Measurements from ENCODE around the gene RAF1.
"Not testable (repeated sequence)": the region's sequence is repeated elsewhere in the genome, so short reads cannot be mapped to it uniquely, and the experiment has no call there.

RAF1 gene

GRCh38 chr3:12558706-12559105 is 105.2 kb downstream of the RAF1 start:
- ATAC-seq (replicated peaks; ENCODE audit: extremely low read depth, poor library complexity, severe bottlenecking), result no peak
- H3K4me1 Mint-ChIP-seq, result peaks cover 62% of the 10 kb centered on the region
- peak overlapping the region; percentile 92 for H3K4me3 Mint-ChIP-seq
- no peak overlapping the region for H3K27ac Mint-ChIP-seq (ENCODE audit: low read depth)
- peaks cover 24% of the 10 kb centered on the region for H3K27me3 Mint-ChIP-seq
- peaks cover 10% of the 10 kb centered on the region for H3K36me3 Mint-ChIP-seq (ENCODE audit: insufficient read depth)
- no peak for DNase-seq (ENCODE audit: low spot score in 2 of 2)
- no peaks in the 10 kb centered on the region for H3K9me3 Mint-ChIP-seq

- Mint-ChIP-seq H3K27ac (ENCODE audit: low read depth) (peak overlapping the region; percentile 90), H3K4me1 (peaks cover 63% of the 10 kb centered on the region), H3K27me3 (peaks cover 35% of the 10 kb centered on the region), H3K36me3 (ENCODE audit: insufficient read depth) (peaks cover 10% of the 10 kb centered on the region), H3K4me3 (peak overlapping the region; percentile 92), H3K9me3 (no peaks in the 10 kb centered on the region)
- no peak for ATAC-seq (replicated peaks; ENCODE audit: extremely low read depth, poor library complexity, severe bottlenecking)
- no peak for DNase-seq (ENCODE audit: low spot score in 2 of 2)
These were observed 106.3 kb downstream of the RAF1 start for GRCh38 chr3:12557473-12558100.

- H3K27me3 Mint-ChIP-seq, result peaks cover 35% of the 10 kb centered on the region
- H3K9me3 Mint-ChIP-seq, result no peaks in the 10 kb centered on the region
- H3K4me3 Mint-ChIP-seq, result peak within 1 kb of the TSS; percentile 92
- peak; percentile 72 to 75 for DNase-seq (ENCODE audit: low spot score in 2 of 2)
- peak; percentile 94 for ATAC-seq (replicated peaks; ENCODE audit: extremely low read depth, poor library complexity, severe bottlenecking)
- H3K36me3 Mint-ChIP-seq (ENCODE audit: insufficient read depth), result peaks cover 10% of the 10 kb centered on the region
- H3K27ac Mint-ChIP-seq (ENCODE audit: low read depth), result peak within 1 kb of the TSS; percentile 90
- peaks cover 61% of the 10 kb centered on the region for H3K4me1 Mint-ChIP-seq
These were observed 107.0 kb downstream of the RAF1 start, which contains the start of gene MKRN2 for GRCh38 chr3:12556690-12557472. MKRN2 (plus strand) TSS chr3:12557087; CDS start chr3:12557151, 64 bp downstream.

- peaks cover 10% of the 10 kb centered on the region for H3K36me3 Mint-ChIP-seq (ENCODE audit: insufficient read depth)
- H3K27me3 Mint-ChIP-seq, result peaks cover 35% of the 10 kb centered on the region
- peak overlapping the region; percentile 90 for H3K27ac Mint-ChIP-seq (ENCODE audit: low read depth)
- peak; percentile 16 for ATAC-seq (replicated peaks; ENCODE audit: extremely low read depth, poor library complexity, severe bottlenecking)
- peaks cover 60% of the 10 kb centered on the region for H3K4me1 Mint-ChIP-seq
- H3K9me3 Mint-ChIP-seq, result no peaks in the 10 kb centered on the region
- DNase-seq (ENCODE audit: low spot score in 2 of 2), result no peak
- H3K4me3 Mint-ChIP-seq, result peak overlapping the region; percentile 92
These were observed 107.6 kb downstream of the RAF1 start for GRCh38 chr3:12556314-12556689.

- Mint-ChIP-seq H3K36me3 (ENCODE audit: insufficient read depth) (peaks cover 10% of the 10 kb centered on the region), H3K27ac (ENCODE audit: low read depth) (peak overlapping the region; percentile 26), H3K4me3 (peak overlapping the region; percentile 65), H3K4me1 (peaks cover 37% of the 10 kb centered on the region), H3K9me3 (no peaks in the 10 kb centered on the region), H3K27me3 (peaks cover 48% of the 10 kb centered on the region)
- no peak for ATAC-seq (replicated peaks; ENCODE audit: extremely low read depth, poor library complexity, severe bottlenecking)
- no peak for DNase-seq (ENCODE audit: low spot score in 2 of 2)
These were observed 110.0 kb downstream of the RAF1 start for GRCh38 chr3:12553921-12554391.

GRCh38 chr3:12549971-12550760 is 113.8 kb downstream of the RAF1 start:
- no peaks in the 10 kb centered on the region for H3K36me3 Mint-ChIP-seq (ENCODE audit: insufficient read depth)
- peaks cover 9% of the 10 kb centered on the region for H3K4me1 Mint-ChIP-seq
- H3K27ac Mint-ChIP-seq (ENCODE audit: low read depth), result no peak overlapping the region
- H3K27me3 Mint-ChIP-seq, result peaks cover 39% of the 10 kb centered on the region
- DNase-seq (ENCODE audit: low spot score in 2 of 2) (no peak), ATAC-seq (replicated peaks; ENCODE audit: extremely low read depth, poor library complexity, severe bottlenecking) (no peak)
- no peak overlapping the region for H3K4me3 Mint-ChIP-seq
- H3K9me3 Mint-ChIP-seq, result no peaks in the 10 kb centered on the region

GRCh38 chr3:12545473-12545791 is 118.5 kb downstream of the RAF1 start, which contains the start of gene MKRN2OS:
MKRN2OS (minus strand) TSS chr3:12545499; CDS start chr3:12545464, 35 bp downstream.
- H3K9me3 Mint-ChIP-seq, result no peaks in the 10 kb centered on the region

GRCh38 chr3:12544652-12545472 is 119.1 kb downstream of the RAF1 start:
- ATAC-seq (replicated peaks; ENCODE audit: extremely low read depth, poor library complexity, severe bottlenecking) (no peak), DNase-seq (ENCODE audit: low spot score in 2 of 2) (no peak)
- H3K4me1 Mint-ChIP-seq, result no peaks in the 10 kb centered on the region
- H3K4me3 Mint-ChIP-seq, result no peak overlapping the region
- H3K9me3 Mint-ChIP-seq, result no peaks in the 10 kb centered on the region
- no peak overlapping the region for H3K27ac Mint-ChIP-seq (ENCODE audit: low read depth)
- H3K27me3 Mint-ChIP-seq, result peaks cover 2% of the 10 kb centered on the region
- peaks cover 4% of the 10 kb centered on the region for H3K36me3 Mint-ChIP-seq (ENCODE audit: insufficient read depth)

More at GRCh38 chr3:12545473-12545791, 118.5 kb downstream of the RAF1 start, which contains the start of gene MKRN2OS:
- no peak within 1 kb of the TSS for H3K4me3 Mint-ChIP-seq
- no peaks in the 10 kb centered on the region for H3K4me1 Mint-ChIP-seq
- DNase-seq (ENCODE audit: low spot score in 2 of 2) (no peak), ATAC-seq (replicated peaks; ENCODE audit: extremely low read depth, poor library complexity, severe bottlenecking) (no peak)
- H3K27ac Mint-ChIP-seq (ENCODE audit: low read depth), result no peak within 1 kb of the TSS
- H3K36me3 Mint-ChIP-seq (ENCODE audit: insufficient read depth), result peaks cover 3% of the 10 kb centered on the region
- H3K27me3 Mint-ChIP-seq, result peaks cover 8% of the 10 kb centered on the region

- not testable (repeated sequence) for H3K4me3 Mint-ChIP-seq; H3K27me3 Mint-ChIP-seq; H3K4me1 Mint-ChIP-seq; ATAC-seq (replicated peaks; ENCODE audit: extremely low read depth, poor library complexity, severe bottlenecking); H3K36me3 Mint-ChIP-seq (ENCODE audit: insufficient read depth); H3K9me3 Mint-ChIP-seq; H3K27ac Mint-ChIP-seq (ENCODE audit: low read depth); DNase-seq (ENCODE audit: low spot score in 2 of 2)
These were observed 120.4 kb downstream of the RAF1 start for GRCh38 chr3:12543497-12543896.

GRCh38 chr3:12541625-12542024 is 122.3 kb downstream of the RAF1 start:
- H3K27ac Mint-ChIP-seq (ENCODE audit: low read depth), result no peak overlapping the region
- no peaks in the 10 kb centered on the region for H3K27me3 Mint-ChIP-seq
- H3K36me3 Mint-ChIP-seq (ENCODE audit: insufficient read depth), result peaks cover 5% of the 10 kb centered on the region
- ATAC-seq (replicated peaks; ENCODE audit: extremely low read depth, poor library complexity, severe bottlenecking) (no peak), DNase-seq (ENCODE audit: low spot score in 2 of 2) (no peak)
- no peak overlapping the region for H3K4me3 Mint-ChIP-seq
- no peaks in the 10 kb centered on the region for H3K4me1 Mint-ChIP-seq
- H3K9me3 Mint-ChIP-seq, result no peaks in the 10 kb centered on the region

GRCh38 chr3:12536423-12536822 is 127.5 kb downstream of the RAF1 start:
- Mint-ChIP-seq H3K9me3 (no peaks in the 10 kb centered on the region), H3K27ac (ENCODE audit: low read depth) (no peak overlapping the region), H3K27me3 (no peaks in the 10 kb centered on the region), H3K36me3 (ENCODE audit: insufficient read depth) (peaks cover 4% of the 10 kb centered on the region), H3K4me1 (no peaks in the 10 kb centered on the region), H3K4me3 (no peak overlapping the region)
- DNase-seq (ENCODE audit: low spot score in 2 of 2), result no peak
- no peak for ATAC-seq (replicated peaks; ENCODE audit: extremely low read depth, poor library complexity, severe bottlenecking)
